Spleen (tissue), 7 donors: ENCODE results near the gene EEF2K.

Experiments
- CTCF ChIP-seq, 11 experiments: fragments of 200-600 bp in 7 of 11; fragments of 450-650 bp in 4 of 11; sonication (generic) in 4 of 11; IDR thresholded peaks in 8 of 11; conservative IDR thresholded peaks in 3 of 11; 1 replicate in 7 of 11; 2 replicates in 4 of 11; pipeline versions ENCODE4 v1.4.0 to v1.8.0; 2016 to 2021; ENCODE audit warnings: antibody characterized with exemption in 11 of 11, inconsistent platforms in 4 of 11, mild to moderate bottlenecking in 1 of 11
- POLR2A ChIP-seq, 3 donors: fragments of 450-650 bp; IDR thresholded peaks; one replicate each; pipeline ENCODE4 v1.5.1; 2017; ENCODE audit warnings: antibody characterized with exemption in 3 of 3, mild to moderate bottlenecking in 1 of 3
- POLR2AphosphoS5 ChIP-seq, 3 donors: sonication (generic); formaldehyde crosslinking; IDR thresholded peaks; one replicate each; pipeline ENCODE4 v1.5.1; 2017; ENCODE audit warnings: antibody characterized with exemption in 3 of 3
- donor health status: DM: no; HTN: no; CAD: no; lungs with moderate emphysema.
- donor health status: DM: no; HTN: no; CAD: no.
- donor health status: DM: no; HTN: no; CAD: no.

DNA sequence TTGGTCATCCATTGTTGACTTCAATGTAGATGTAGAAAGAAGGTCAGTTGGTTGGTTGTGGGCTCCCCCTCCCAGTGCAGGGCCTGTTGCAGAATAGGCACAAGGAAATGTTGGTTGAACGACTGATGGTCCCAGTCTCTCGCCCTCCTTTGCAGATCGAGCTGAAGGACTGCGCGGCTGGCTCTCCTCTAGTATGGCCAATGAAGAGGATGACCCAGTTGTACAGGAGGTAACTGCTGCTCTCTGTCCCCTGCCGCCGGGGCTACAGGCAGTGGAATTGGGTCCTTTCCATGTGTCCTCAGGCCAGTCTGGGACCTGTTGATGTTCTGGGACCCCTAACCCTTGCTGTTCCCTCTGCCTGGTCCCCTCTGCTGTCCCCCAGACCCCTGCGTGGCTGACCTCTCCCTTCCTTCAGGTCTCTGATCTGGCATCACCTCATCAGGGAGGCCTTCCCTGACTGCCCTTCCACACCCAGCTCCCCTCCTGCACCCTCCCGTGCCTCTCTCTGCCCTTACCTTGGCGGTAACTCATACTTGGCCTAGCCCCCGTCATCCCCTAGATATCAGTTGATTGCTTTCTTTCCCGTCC lies 96.8 kb downstream of the EEF2K start:
- TF ChIP-seq CTCF (IDR thresholded peaks at IDR 0.05 in 8 of 11, conservative IDR thresholded peaks at IDR 0.05 in 3 of 11), result no peak
- no peak for TF ChIP-seq POLR2A (IDR thresholded peaks at IDR 0.05)
- TF ChIP-seq POLR2AphosphoS5 (IDR thresholded peaks at IDR 0.05), result no peak
